Stimulated activated CD4-positive, alpha-beta T cell treated with anti-CD3 and anti-CD28 coated beads, Interleukin-15, amount 100 ng/mL, for 1 hour (primary cell): ENCODE data around the gene EVC.
A peak's percentile ranks its signal among the peaks of the same experiment; 100 is the strongest.

Experiments
- DNase-seq, 2 donors: peaks; one replicate each; pipeline ENCODE4 v3.0.0-alpha.2; 2020; ENCODE audit warnings: low read depth in 1 of 2, low spot score in 1 of 2

Gene EVC

GRCh38 chr4:5755161-5755560, 44.2 kb downstream of the EVC start:
- no peak for DNase-seq

DNA sequence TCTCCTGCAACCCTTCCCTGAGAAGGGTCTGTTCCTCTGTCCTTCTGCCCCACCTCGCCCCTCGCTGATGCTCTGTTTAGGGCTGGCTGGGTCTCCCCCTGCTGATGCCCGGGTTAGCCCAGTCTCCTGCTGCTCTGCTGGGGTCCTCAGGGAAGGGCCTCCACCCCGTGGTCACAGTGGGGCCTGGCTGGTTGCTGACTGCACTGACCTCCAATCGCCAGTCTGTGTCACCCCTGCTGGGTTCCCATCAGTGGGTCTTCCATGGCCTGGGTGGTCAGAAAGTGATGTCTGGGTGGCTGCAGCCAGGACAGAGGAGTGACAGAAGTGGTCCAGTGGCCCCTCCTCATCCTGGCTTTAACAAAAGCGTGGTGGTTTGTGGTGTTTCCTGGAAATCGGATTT, 44.7 kb downstream of the EVC start:
- DNase-seq = no peak

DNA sequence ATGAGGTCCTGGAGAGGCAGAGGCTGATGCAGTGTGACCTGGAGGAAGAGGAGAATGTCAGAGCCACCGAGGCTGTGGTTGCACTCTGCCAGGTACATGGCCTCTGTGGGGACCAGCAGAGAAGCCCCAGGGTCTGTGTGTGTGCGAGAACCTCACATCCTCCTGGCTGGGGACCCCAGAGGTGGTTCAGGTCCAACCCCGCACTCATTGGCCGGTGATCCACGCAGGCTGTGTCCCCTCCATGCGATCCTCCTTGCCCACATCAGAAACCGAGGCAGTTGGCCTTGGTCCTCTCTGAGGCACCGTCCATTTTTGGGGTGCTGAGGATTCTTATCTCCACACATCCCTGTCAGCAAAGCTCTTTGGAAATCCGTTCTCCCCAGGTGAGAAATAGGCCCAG, 45.3 kb downstream of the EVC start:
- no peak for DNase-seq

GRCh38 chr4:5757091-5757490, 46.1 kb downstream of the EVC start:
- DNase-seq = no peak

- no peak for DNase-seq
These were observed 46.5 kb downstream of the EVC start for GRCh38 chr4:5757536-5757935.

DNA sequence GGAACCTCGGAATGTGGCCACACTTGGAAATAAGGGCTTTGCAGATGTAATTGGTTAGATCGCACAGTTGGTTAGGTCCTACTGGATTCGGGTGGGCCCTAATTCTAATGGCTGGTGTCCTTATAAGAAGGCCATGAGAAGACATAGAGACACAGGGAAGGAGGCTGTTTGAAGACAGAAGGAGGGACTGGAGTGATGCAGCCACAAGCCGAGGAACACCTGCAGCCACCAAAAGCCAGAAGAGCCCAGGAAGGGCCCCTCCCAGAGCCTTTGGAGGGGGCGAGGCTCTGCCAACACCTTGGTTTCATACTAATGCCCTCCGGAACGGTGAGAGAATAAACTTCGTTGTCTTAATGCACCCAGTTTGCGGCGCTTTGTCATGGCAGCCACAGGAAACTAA, 47.0 kb downstream of the EVC start:
- DNase-seq = no peak

GRCh38 chr4:5758741-5759140, 47.7 kb downstream of the EVC start:
- DNase-seq = peak in 1 of 2 donors; percentile 35

DNA sequence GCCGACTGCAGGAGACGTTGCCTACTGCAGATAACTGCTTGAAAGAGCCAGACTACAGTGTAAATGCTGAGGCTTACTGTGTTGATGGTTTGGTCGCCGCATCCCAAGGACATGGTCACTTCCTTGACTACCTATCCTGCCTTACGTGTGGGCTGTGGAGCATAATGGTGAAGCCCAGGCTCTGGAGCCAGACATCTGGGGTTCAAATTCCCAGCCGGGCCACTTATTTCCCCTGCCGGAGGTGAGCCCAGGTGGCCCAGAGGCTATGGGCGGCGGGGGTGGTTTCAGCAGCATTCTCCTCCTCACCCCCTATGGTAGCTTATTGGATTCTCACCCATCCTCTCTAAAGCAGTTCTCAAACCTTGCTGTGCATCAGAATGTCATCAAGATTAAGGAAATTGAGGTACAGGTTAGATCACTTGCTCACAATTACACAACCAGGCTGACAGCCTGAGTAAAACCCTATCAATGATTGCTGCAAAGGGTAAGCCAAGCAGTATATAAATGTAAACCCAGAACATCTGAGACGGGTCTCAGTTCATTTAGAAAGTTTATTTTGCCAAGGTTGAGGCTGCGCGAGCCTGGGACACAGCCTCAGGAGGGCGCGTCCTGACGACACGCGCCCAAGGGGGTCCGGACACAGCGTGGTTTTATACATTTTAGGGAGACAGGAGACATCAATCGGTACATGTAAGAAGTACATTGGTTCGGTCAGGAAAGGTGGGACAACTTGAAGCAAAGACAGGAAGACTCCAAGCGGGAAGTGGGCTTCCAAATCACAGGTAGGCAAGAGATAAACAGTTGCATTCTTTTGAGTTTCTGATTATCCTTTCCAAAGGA, 48.5 kb downstream of the EVC start:
- no peak for DNase-seq

GRCh38 chr4:5760246-5760645, 49.2 kb downstream of the EVC start:
- DNase-seq = no peak

DNA sequence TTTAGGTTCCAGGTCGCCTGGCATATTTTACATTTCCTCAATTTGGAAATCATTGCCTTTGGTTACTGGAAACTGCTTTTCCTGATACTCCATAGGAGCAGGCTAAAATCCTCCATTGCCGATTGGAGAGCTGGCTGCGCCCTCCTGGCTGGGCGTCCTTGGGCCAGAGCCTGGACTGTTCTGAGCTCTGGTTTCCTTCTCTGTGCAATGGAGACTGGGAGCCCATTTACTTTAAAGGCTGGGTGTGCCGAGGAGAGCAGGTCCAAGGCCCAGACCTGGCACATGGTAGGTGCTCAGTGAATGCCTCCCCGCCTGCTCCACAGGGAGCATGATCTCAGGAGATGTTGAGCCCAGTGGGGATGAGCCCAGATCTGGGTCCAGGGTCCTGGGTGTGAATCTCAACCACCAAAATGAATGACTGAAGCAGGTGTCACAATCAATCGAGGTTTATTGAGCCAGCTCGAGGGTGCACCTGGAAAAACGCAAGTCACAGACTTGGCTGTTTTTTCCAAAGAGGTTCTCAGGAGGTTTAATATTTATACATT, 50.0 kb downstream of the EVC start:
- no peak for DNase-seq

- no peak for DNase-seq
These were observed 59.0 kb downstream of the EVC start for GRCh38 chr4:5770051-5770450.

DNA sequence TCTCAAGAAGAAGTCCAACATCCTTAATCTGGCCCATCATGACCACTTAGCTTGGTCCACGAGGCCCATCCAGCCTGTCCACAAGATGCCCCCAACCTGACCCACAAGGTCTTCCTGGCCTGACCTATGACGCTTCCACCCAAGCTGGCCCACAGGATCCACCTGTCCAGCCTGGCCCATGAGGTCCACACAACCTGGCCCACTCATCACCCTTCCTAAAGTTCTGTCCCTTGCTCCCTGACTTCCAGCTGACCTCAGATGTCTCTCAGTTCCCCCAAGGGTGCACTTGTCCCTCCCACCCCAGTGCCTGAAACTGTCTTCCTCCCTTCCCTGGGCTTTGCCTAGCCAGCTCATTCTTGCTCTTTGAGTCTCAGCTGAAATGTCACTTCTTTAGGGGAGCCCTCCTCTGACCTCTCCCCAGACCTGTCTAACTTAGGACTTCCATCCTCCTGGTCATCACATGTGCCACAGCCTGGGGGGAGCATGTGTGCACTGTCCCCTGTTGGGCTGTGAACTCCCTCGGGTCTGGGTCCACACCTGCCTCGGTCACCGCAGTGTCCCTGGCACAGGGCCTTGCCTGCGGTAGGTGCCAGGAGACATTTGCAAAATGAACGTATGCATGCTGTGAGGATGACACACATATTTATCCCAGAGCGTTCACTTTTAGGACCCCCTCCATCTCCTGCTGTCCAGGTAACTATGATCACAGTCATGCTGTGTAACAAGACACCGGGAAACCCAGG, 61.7 kb downstream of the EVC start:
- no peak for DNase-seq

DNA sequence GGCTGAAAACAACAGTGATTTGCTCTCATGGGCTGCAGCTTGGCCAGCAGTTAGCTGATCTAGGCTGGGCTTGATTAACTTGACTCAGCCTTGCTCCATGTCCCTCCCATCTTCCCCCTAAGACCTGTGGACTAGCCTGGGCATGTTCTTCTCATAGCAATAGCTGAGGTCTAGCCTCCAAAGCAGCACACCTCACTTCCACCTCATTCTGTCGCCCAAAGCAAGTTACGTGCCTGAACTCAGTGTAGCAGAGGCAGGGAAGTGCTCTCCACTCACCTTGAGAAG, 62.2 kb downstream of the EVC start:
- DNase-seq = no peak

- DNase-seq = no peak
These were observed 63.5 kb downstream of the EVC start for GRCh38 chr4:5774416-5775036.

DNA sequence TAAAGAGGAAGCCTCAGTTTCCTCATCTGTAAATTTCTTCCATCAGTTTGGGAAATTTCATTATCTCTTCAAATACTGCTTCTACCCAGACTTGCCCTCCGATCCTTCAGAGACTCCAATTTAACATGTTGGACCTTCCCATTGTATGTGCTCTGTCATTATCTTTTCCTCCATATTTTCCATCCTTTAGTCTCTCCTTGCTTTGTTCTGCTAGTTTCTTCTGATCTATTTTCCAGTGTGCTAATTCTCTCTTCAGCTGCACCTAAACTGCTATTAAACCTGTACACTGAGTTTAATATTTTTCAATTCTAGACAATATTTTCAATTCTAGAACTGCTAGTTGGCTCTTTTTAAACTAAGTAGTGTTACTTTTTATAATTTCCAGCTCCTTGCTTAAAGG, 65.5 kb downstream of the EVC start:
- no peak for DNase-seq

GRCh38 chr4:5780831-5781480, 70.0 kb downstream of the EVC start:
- DNase-seq = no peak

- no peak for DNase-seq
These were observed 70.7 kb downstream of the EVC start for GRCh38 chr4:5781691-5782090.

GRCh38 chr4:5782829-5783476, 72.0 kb downstream of the EVC start:
- DNase-seq = no peak

GRCh38 chr4:5783486-5783885, 72.5 kb downstream of the EVC start:
- DNase-seq = no peak

GRCh38 chr4:5784021-5784420, 73.0 kb downstream of the EVC start:
- no peak for DNase-seq

- DNase-seq = no peak
These were observed 74.1 kb downstream of the EVC start for GRCh38 chr4:5784960-5785611.
